ENCODE data around the gene ZAP70.

DNA sequence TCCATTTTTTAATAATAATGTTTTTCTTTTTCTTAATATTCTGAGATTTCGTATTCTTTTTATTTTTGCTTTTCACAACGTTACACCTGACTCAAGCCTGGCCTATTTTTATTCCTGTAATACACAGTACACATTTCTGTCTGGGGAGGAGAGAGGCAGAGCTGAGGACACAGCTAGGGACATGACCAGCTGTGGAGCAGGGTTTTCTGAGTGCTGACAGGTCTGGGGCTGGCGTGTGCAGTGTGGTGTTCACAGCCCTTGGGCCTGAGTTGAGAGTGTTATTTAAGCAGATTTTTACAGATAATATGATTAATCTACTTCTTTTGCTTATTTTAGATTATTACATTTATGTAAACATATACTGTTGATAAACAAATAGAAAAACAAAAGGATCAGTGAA is 55.9 kb downstream of the ZAP70 start:
- TF ChIP-seq POLR2A (IDR thresholded peaks at IDR 0.05): no peak
- TF ChIP-seq, protein P1, sequence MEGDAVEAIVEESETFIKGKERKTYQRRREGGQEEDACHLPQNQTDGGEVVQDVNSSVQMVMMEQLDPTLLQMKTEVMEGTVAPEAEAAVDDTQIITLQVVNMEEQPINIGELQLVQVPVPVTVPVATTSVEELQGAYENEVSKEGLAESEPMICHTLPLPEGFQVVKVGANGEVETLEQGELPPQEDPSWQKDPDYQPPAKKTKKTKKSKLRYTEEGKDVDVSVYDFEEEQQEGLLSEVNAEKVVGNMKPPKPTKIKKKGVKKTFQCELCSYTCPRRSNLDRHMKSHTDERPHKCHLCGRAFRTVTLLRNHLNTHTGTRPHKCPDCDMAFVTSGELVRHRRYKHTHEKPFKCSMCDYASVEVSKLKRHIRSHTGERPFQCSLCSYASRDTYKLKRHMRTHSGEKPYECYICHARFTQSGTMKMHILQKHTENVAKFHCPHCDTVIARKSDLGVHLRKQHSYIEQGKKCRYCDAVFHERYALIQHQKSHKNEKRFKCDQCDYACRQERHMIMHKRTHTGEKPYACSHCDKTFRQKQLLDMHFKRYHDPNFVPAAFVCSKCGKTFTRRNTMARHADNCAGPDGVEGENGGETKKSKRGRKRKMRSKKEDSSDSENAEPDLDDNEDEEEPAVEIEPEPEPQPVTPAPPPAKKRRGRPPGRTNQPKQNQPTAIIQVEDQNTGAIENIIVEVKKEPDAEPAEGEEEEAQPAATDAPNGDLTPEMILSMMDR (IDR thresholded peaks at IDR 0.05): no peak
- no peak for TF ChIP-seq EP300 (IDR thresholded peaks at IDR 0.05)

Measured in ovary (tissue), 3 donors.